Mucosa of descending colon (tissue), 3 donors: ENCODE data around the gene CACNB4. TPM values are rescaled to one million over a fixed set of nuclear protein-coding genes. Genes with fewer than 3 reads are reported as not detected.

ENCODE experiments used
- ATAC-seq: fragments of 200-7000 bp; cut with Tn5 transposase; one replicate; pipeline ENCODE4 v1.9.1; 2020; ENCODE audit warnings: mild to moderate bottlenecking, moderate library complexity
- DNase-seq, 3 donors: peaks; one replicate each; pipeline ENCODE4 v3.0.0-alpha.2; 2020
- H3K36me3 ChIP-seq: fragments of 200-600 bp; one replicate; pipeline ENCODE4 v1.8.0; 2021; ENCODE audit warnings: low read depth, mild to moderate bottlenecking
- H3K4me1 ChIP-seq: fragments of 200-600 bp; one replicate; pipeline ENCODE4 v1.8.0; 2021; ENCODE audit warnings: low read depth, mild to moderate bottlenecking
- H3K4me3 ChIP-seq: fragments of 200-600 bp; one replicate; pipeline ENCODE4 v1.8.0; 2021; ENCODE audit warnings: mild to moderate bottlenecking
- H3K9me3 ChIP-seq: fragments of 200-600 bp; one replicate; pipeline ENCODE4 v1.8.0; 2021; ENCODE audit warnings: mild to moderate bottlenecking
- intact Hi-C, 2 donors: fragments of 100-400 bp; cut with DNase I in 1 of 2; cut with micrococcal nuclease in 1 of 2; formaldehyde crosslinking; loops; one replicate each; pipeline versions ENCODE4 v1.11.0 to v1.11.1; 2022; cut with DNase I, micrococcal nuclease
- total RNA-seq, 3 donors: library from RNA; stranded (reverse); fragmentation: NEBNext Ultra II Directional in 2 of 3; extraction: Animal tissue kit (Norgen Biotek cat#: 25700) in 2 of 3; gene quantifications; one replicate each; pipeline versions ENCODE4 v1.2.1 to v1.2.4, GENCODE V29; 2021 to 2023
- TF ChIP-seq, protein P1 (sequence below): fragments of 200-600 bp; IDR thresholded peaks from one replicate; pipeline ENCODE4 v1.8.0; 2022; ENCODE audit warnings: antibody characterized with exemption, mild to moderate bottlenecking
- donor health status: DM: no; HTN: no; CAD: no; lungs with moderate emphysema.
- donor health status: DM: no; HTN: no; CAD: no.
- donor health status: DM: no; HTN: yes; CAD: no.

Gene CACNB4
- total RNA-seq, 3 donors from 2014 or later, result 1.0 to 1.8 (median 1.4) TPM

GRCh38 chr2:151861174-151861573, 237.7 kb downstream of the CACNB4 start:
- H3K9me3 ChIP-seq, result no peaks in the 10 kb centered on the region
- TF ChIP-seq, protein P1, sequence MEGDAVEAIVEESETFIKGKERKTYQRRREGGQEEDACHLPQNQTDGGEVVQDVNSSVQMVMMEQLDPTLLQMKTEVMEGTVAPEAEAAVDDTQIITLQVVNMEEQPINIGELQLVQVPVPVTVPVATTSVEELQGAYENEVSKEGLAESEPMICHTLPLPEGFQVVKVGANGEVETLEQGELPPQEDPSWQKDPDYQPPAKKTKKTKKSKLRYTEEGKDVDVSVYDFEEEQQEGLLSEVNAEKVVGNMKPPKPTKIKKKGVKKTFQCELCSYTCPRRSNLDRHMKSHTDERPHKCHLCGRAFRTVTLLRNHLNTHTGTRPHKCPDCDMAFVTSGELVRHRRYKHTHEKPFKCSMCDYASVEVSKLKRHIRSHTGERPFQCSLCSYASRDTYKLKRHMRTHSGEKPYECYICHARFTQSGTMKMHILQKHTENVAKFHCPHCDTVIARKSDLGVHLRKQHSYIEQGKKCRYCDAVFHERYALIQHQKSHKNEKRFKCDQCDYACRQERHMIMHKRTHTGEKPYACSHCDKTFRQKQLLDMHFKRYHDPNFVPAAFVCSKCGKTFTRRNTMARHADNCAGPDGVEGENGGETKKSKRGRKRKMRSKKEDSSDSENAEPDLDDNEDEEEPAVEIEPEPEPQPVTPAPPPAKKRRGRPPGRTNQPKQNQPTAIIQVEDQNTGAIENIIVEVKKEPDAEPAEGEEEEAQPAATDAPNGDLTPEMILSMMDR, result no peak
- H3K4me1 ChIP-seq, result no peaks in the 10 kb centered on the region
- intact Hi-C loops, result no loop called here
- DNase-seq (no peak), ATAC-seq (no peak)
- no peak overlapping the region for H3K4me3 ChIP-seq
- H3K36me3 ChIP-seq, result no peaks in the 10 kb centered on the region

GRCh38 chr2:151860613-151861146, 238.2 kb downstream of the CACNB4 start:
- TF ChIP-seq, protein P1, result no peak
- Histone ChIP-seq H3K4me3 (no peak overlapping the region), H3K9me3 (no peaks in the 10 kb centered on the region), H3K4me1 (no peaks in the 10 kb centered on the region), H3K36me3 (no peaks in the 10 kb centered on the region)
- no peak for DNase-seq
- no peak for ATAC-seq
- intact Hi-C loops, result no loop called here

DNA sequence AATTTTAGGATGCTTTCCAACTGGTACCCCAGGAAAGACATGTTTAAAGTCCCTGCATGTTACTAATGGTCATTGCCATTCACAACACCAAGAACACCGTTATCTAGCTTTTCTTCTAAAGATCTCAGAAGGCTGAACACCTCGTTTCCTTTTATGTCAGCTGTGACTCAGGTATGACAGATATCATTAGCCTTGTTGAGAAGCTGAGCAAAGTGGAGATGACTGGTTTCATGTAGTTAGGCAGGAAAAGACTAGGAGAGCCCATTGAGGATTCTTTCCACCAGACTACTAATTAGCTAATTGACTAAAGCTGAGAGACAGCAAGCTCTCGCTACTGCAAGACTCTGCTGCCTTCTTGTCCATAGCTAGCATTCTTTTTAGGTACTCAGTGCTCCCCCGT, 238.6 kb downstream of the CACNB4 start:
- DNase-seq, result no peak
- intact Hi-C loops, result no loop called here
- Histone ChIP-seq H3K36me3 (no peaks in the 10 kb centered on the region), H3K4me1 (no peaks in the 10 kb centered on the region), H3K9me3 (no peaks in the 10 kb centered on the region), H3K4me3 (no peak overlapping the region)
- no peak for ATAC-seq
- TF ChIP-seq, protein P1, result no peak

- DNase-seq (no peak), ATAC-seq (no peak)
- Histone ChIP-seq H3K4me3 (no peak overlapping the region), H3K4me1 (no peaks in the 10 kb centered on the region), H3K36me3 (no peaks in the 10 kb centered on the region), H3K9me3 (no peaks in the 10 kb centered on the region)
- intact Hi-C loops, result no loop called here
- TF ChIP-seq, protein P1, result no peak
These were observed 241.2 kb downstream of the CACNB4 start for GRCh38 chr2:151857650-151858049.

GRCh38 chr2:151855111-151855510, 243.7 kb downstream of the CACNB4 start:
- intact Hi-C loops, result no loop called here
- Histone ChIP-seq H3K9me3 (no peaks in the 10 kb centered on the region), H3K4me3 (no peak overlapping the region), H3K36me3 (no peaks in the 10 kb centered on the region), H3K4me1 (no peaks in the 10 kb centered on the region)
- TF ChIP-seq, protein P1, result no peak
- ATAC-seq (no peak), DNase-seq (no peak)
